ENCODE results near the gene DRC3.

Gene DRC3

GRCh38 chr17:18055597-18055996 is 82.9 kb downstream of the DRC3 start:
- Histone ChIP-seq H3K36me3 (ENCODE audit: control insufficient read depth in 2 of 2, insufficient read depth in 2 of 2, low read length in 2 of 2) (peaks cover 19 to 27% of the 10 kb centered on the region in 2 donors), H3K4me1 (ENCODE audit: control insufficient read depth, insufficient read depth, low read length) (no peaks in the 10 kb centered on the region), H3K9ac (ENCODE audit: low read length in 2 of 2) (no peak overlapping the region), H3K27ac (ENCODE audit: low read length) (no peak overlapping the region), H3K27me3 (ENCODE audit: control insufficient read depth in 1 of 2, insufficient read depth in 2 of 2, low read length in 2 of 2) (no peaks in the 10 kb centered on the region), H3K4me3 (ENCODE audit: low read length in 2 of 2) (no peak overlapping the region), H3K9me3 (ENCODE audit: control insufficient read depth in 2 of 2, low read length in 2 of 2) (no peaks in the 10 kb centered on the region)

GRCh38 chr17:18056214-18056613 is 83.6 kb downstream of the DRC3 start:
- H3K27me3 ChIP-seq (ENCODE audit: control insufficient read depth in 1 of 2, insufficient read depth in 2 of 2, low read length in 2 of 2), result no peaks in the 10 kb centered on the region

GRCh38 chr17:18059283-18059682 is 86.6 kb downstream of the DRC3 start:
- Histone ChIP-seq H3K36me3 (ENCODE audit: control insufficient read depth in 2 of 2, insufficient read depth in 2 of 2, low read length in 2 of 2) (peaks cover 34 to 35% of the 10 kb centered on the region in 2 donors), H3K9me3 (ENCODE audit: control insufficient read depth in 2 of 2, low read length in 2 of 2) (no peaks in the 10 kb centered on the region), H3K4me3 (ENCODE audit: low read length in 2 of 2) (no peak overlapping the region), H3K27ac (ENCODE audit: low read length) (no peak overlapping the region), H3K4me1 (ENCODE audit: control insufficient read depth, insufficient read depth, low read length) (no peaks in the 10 kb centered on the region), H3K27me3 (ENCODE audit: control insufficient read depth in 1 of 2, insufficient read depth in 2 of 2, low read length in 2 of 2) (no peaks in the 10 kb centered on the region), H3K9ac (ENCODE audit: low read length in 2 of 2) (no peak overlapping the region)

More at GRCh38 chr17:18056214-18056613, 83.6 kb downstream of the DRC3 start:
- Histone ChIP-seq H3K4me1 (ENCODE audit: control insufficient read depth, insufficient read depth, low read length) (no peaks in the 10 kb centered on the region), H3K9me3 (ENCODE audit: control insufficient read depth in 2 of 2, low read length in 2 of 2) (no peaks in the 10 kb centered on the region), H3K27ac (ENCODE audit: low read length) (no peak overlapping the region), H3K9ac (ENCODE audit: low read length in 2 of 2) (no peak overlapping the region), H3K4me3 (ENCODE audit: low read length in 2 of 2) (no peak overlapping the region), H3K36me3 (ENCODE audit: control insufficient read depth in 2 of 2, insufficient read depth in 2 of 2, low read length in 2 of 2) (peaks cover 22 to 30% of the 10 kb centered on the region in 2 donors)

GRCh38 chr17:18064053-18064452 is 91.4 kb downstream of the DRC3 start:
- no peaks in the 10 kb centered on the region for H3K4me1 ChIP-seq (ENCODE audit: control insufficient read depth, insufficient read depth, low read length)
- no peak overlapping the region for H3K9ac ChIP-seq (ENCODE audit: low read length in 2 of 2)
- H3K36me3 ChIP-seq (ENCODE audit: control insufficient read depth in 2 of 2, insufficient read depth in 2 of 2, low read length in 2 of 2), result peaks cover 35 to 41% of the 10 kb centered on the region in 2 donors

GRCh38 chr17:18065546-18065945 is 92.9 kb downstream of the DRC3 start:
- Histone ChIP-seq H3K9me3 (ENCODE audit: control insufficient read depth in 2 of 2, low read length in 2 of 2) (no peaks in the 10 kb centered on the region), H3K4me3 (ENCODE audit: low read length in 2 of 2) (no peak overlapping the region), H3K4me1 (ENCODE audit: control insufficient read depth, insufficient read depth, low read length) (no peaks in the 10 kb centered on the region), H3K27ac (ENCODE audit: low read length) (no peak overlapping the region), H3K27me3 (ENCODE audit: control insufficient read depth in 1 of 2, insufficient read depth in 2 of 2, low read length in 2 of 2) (no peaks in the 10 kb centered on the region), H3K36me3 (ENCODE audit: control insufficient read depth in 2 of 2, insufficient read depth in 2 of 2, low read length in 2 of 2) (peaks cover 32 to 36% of the 10 kb centered on the region in 2 donors), H3K9ac (ENCODE audit: low read length in 2 of 2) (no peak overlapping the region)

More at GRCh38 chr17:18064053-18064452, 91.4 kb downstream of the DRC3 start:
- H3K4me3 ChIP-seq (ENCODE audit: low read length in 2 of 2), result no peak overlapping the region
- H3K27ac ChIP-seq (ENCODE audit: low read length), result no peak overlapping the region
- H3K9me3 ChIP-seq (ENCODE audit: control insufficient read depth in 2 of 2, low read length in 2 of 2), result no peaks in the 10 kb centered on the region
- no peaks in the 10 kb centered on the region for H3K27me3 ChIP-seq (ENCODE audit: control insufficient read depth in 1 of 2, insufficient read depth in 2 of 2, low read length in 2 of 2)
